CD4-positive, alpha-beta T cell treated with Interleukin-17A for 4 hours (primary cell): ENCODE data around the gene ZNF141.
"Not testable (repeated sequence)": the region's sequence is repeated elsewhere in the genome, so short reads cannot be mapped to it uniquely, and the experiment has no call there.

ENCODE experiments used
- DNase-seq: peaks from one replicate; pipeline ENCODE4 v3.0.0-alpha.2; 2020; ENCODE audit warnings: mixed read lengths

Gene ZNF141

GRCh38 chr4:337143-337931, at the start of gene ZNF141:
Gene ZNF141 (plus strand): TSS chr4:337814. CDS start chr4:337984, 170 bp downstream.
- DNase-seq: peak; percentile 88

- no peak for DNase-seq
Observed at GRCh38 chr4:288891-289290, 48.7 kb upstream of the ZNF141 start.

GRCh38 chr4:294732-295131, 42.9 kb upstream of the ZNF141 start:
- DNase-seq: no peak

GRCh38 chr4:302381-302780, 35.2 kb upstream of the ZNF141 start:
- DNase-seq: no peak

GRCh38 chr4:304516-304915, 33.1 kb upstream of the ZNF141 start:
- DNase-seq: not testable (repeated sequence)

GRCh38 chr4:304969-305680, 32.5 kb upstream of the ZNF141 start, which contains the start of gene ZNF732:
Gene ZNF732 (minus strand): TSS chr4:305474. CDS start chr4:305310, 164 bp downstream.
- no peak for DNase-seq

- no peak for DNase-seq
Observed at GRCh38 chr4:306551-306961, 31.1 kb upstream of the ZNF141 start.

GRCh38 chr4:309807-310206, 27.8 kb upstream of the ZNF141 start:
- no peak for DNase-seq

GRCh38 chr4:314296-314903, 23.2 kb upstream of the ZNF141 start:
- DNase-seq: no peak

GRCh38 chr4:328729-329128, 8.9 kb upstream of the ZNF141 start:
- no peak for DNase-seq

GRCh38 chr4:335515-335914, 2.1 kb upstream of the ZNF141 start:
- DNase-seq: no peak

- peak; percentile 5 for DNase-seq
Observed at GRCh38 chr4:336099-336892, 1.3 kb upstream of the ZNF141 start.

- peak; percentile 39 for DNase-seq
Observed at GRCh38 chr4:336893-337142, 796 bp upstream of the ZNF141 start.

- peak; percentile 51 for DNase-seq
Observed at GRCh38 chr4:337932-338758, 531 bp downstream of the ZNF141 start.

- no peak for DNase-seq
Observed at GRCh38 chr4:338759-339097, 1.1 kb downstream of the ZNF141 start.

GRCh38 chr4:340011-340410, 2.4 kb downstream of the ZNF141 start:
- DNase-seq: no peak

- DNase-seq: no peak
Observed at GRCh38 chr4:373062-373839, 35.6 kb downstream of the ZNF141 start.

- DNase-seq: no peak
Observed at GRCh38 chr4:374298-375160, 36.9 kb downstream of the ZNF141 start.

GRCh38 chr4:384311-385010, 46.8 kb downstream of the ZNF141 start:
- DNase-seq: no peak
